ENCODE results near the gene SIGLEC8.

GRCh38 chr19:51503896-51504295, 45.6 kb upstream of the SIGLEC8 start:
- TF ChIP-seq CTCF (conservative IDR thresholded peaks at IDR 0.05) (no peak), ZFX (IDR thresholded peaks at IDR 0.05) (no peak)

All from C4-2B (cell line).